Measurements from ENCODE around the gene GJA4. TPM values are rescaled to one million over a fixed set of nuclear protein-coding genes. Genes with fewer than 3 reads are reported as not detected.

GJA4 gene
- total RNA-seq: not detected in 2 replicates

DNA sequence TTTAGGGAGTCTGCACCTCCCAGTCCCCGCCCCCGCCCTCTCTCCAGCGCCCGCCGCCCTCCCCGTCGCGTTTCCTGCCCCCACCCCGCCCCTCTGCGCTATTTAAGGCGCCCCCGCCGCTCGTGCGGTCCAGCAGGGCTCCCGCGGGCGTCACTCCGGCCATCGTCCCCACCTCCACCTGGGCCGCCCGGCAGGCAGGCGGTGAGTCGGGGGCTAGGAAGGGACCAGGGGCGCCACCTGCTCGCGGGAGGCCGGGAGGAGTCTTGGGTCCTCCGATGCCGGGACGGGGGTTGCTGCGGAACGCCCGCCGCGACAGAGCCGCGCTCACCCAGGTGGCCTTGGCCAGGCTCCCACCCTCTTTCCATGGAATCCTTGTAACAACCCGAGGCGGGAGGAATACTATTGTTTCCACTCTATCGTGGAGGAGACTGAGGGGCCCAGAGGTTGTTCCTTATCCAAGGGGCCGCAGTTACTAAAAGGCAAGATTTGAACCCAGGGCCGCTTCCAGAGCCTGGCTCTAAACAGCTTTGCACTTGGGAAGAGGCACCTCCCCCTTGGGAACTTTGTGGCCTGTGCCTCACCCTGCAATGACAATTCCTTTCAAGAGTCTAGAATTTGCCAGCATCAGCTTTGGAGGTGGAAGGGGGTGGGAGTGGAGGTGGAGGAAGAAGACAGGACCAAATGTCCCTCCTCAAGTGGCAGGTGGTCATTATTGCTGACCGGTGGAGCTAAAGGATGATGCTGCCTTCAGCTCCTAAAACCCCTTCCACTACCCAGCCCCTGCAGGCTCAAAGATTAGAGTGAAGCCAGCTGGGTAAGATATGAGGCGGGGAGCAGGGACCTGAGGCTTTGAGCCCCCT lies at the start of gene GJA4:
Gene GJA4 (plus strand): TSS at position 132 of the 860 bp plus-strand sequence. CDS start 1,215 bp downstream, outside the sequence.

DNA sequence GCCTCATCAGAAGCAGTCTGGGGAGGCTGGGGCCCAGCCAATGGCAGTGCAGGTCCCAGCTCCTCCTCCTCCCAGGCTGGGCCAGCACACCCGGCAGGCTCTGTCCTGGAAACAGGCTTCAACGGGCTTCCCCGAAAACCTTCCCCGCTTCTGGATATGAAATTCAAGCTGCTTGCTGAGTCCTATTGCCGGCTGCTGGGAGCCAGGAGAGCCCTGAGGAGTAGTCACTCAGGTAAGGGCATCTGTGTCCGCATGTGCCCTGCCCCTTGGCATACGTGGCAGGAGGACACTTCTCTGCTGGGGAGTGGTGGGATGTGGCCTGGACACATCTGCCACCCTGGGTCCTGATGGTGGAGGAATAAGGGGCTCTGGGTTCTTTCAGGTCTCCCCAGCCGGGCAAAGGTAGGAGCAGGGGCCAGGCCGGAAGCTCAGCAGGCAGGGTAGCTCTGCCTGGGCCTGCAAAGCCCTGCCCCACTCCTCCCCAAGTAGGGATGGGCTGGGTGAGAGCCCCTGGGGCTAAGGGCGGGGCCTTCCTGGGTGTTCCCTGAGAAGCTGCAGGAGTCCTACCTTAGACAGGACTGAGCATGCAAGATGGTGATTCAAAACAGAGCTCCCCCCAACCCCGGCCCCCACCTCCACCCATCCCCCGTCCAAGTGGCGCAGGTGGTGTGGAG lies 37.7 kb upstream of the GJA4 start, which contains the start of gene GJB5:
Gene GJB5 (plus strand): TSS at position 84 of the 674 bp plus-strand sequence. CDS start 2,284 bp downstream, outside the sequence.

DNA sequence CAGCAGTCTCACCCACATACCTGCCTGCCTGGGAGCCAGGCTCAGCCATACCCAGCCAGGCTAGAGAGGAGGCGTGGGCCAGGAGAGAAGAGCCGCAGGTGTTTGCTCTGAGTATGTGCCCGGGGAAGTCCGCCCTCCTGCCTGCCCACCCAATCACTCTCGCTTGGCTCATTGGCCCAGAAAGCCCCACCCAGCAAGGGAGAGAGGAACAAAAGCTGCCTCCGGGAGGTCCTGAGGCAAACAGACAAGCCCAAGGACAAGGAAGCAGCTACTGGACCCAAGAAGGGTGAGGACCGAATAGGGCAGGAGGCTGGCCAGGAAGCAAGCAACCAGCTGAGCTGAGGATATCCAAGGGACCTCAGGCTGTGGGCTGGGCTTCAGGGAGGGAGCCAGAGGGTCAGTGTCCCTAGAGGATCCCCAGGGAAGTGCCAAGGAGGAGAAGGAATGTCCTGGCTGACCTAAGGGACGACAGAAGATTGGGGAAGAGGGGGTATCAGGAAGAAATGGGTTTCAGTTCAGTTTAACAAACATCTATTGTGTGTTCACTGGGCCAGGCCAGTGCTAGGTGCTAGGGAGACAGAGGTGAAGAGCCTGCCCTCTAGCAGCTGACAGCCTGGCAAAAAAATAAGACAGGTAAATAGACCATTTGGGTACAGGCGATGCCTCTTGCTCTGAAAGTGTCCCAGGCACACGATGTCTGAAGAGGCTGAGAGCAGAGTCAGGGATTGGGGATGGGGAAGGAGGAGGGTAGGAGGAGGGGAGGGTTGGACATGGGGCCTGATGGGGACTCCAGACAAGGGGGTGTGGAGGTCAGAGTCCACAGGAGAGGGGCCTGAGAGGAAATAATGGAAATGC lies 33.1 kb upstream of the GJA4 start, which contains the start of gene GJB4:
Gene GJB4 (plus strand): TSS at position 238 of the 855 bp plus-strand sequence. CDS start 1,515 bp downstream, outside the sequence.

DNA sequence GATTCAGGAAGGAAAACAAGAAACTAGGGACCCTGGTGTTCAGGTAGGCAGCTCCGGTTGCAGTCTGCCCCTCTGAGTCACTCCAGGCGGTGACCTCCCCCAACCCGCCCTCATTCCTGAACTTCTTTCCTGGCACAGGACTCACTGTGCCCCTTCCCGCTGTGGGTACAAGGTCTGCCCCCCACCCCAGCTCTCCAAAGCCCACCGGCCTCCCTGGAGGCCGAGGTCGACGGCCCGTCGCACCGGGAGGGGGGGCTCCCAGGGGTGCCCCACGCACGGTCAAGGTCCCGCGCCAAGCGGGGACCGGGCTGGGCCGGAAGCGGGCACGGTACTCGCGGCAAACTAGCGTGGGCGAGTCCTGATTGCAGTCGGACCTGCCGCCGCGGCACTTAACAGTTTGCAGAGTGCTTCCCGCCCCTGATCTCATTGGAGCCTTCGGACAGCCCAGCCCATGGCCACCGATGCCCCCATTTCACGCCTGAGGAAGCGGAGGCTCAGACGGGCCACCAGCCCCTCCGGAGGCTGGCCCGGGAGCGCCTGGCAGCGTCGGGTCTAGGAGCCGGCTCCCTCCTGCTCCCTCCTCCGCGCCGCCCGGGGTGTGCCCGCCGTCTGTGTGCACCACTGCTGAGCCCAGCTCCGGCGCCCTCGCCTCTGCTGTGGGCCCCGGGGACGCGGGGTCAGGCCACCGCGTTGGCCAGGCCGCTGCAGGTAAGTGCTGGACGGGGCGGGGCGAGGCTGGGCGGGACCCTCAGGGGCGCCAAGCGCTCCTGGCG lies 11.5 kb upstream of the GJA4 start, which contains the start of gene GJB3:
Gene GJB3 (plus strand): TSS at position 144 of the 773 bp plus-strand sequence. CDS start 3,549 bp downstream, outside the sequence.

Other genes starting within 250 kb of the GJA4 start
- gene GJB5, start 38.0 kb upstream of the GJA4 start, total RNA-seq: 54.4 and 77.9 TPM in 2 replicates
- gene GJB4, start 33.3 kb upstream of the GJA4 start, total RNA-seq: 12.3 and 17.4 TPM in 2 replicates
- 113 and 120 TPM in 2 replicates for gene GJB3, start 11.8 kb upstream of the GJA4 start, total RNA-seq
- gene SMIM12, start 66.8 kb downstream of the GJA4 start, total RNA-seq: 23.2 and 27.6 TPM in 2 replicates
- under 0.01 TPM in 1 of 2 replicates, not detected in the other for gene DLGAP3, start 136.7 kb downstream of the GJA4 start, total RNA-seq
- 4.1 and 12.9 TPM in 2 replicates for gene TMEM35B, start 192.3 kb downstream of the GJA4 start, total RNA-seq
- gene ZMYM6, start 238.9 kb downstream of the GJA4 start, total RNA-seq: 17.8 and 21.4 TPM in 2 replicates